ENCODE results near the gene PNPLA7.
"Not testable (repeated sequence)": the region's sequence is repeated elsewhere in the genome, so short reads cannot be mapped to it uniquely, and the experiment has no call there.

Gene PNPLA7

GRCh38 chr9:137415451-137415850 is 134.8 kb downstream of the PNPLA7 start:
- no peak overlapping the region for H3K4me3 ChIP-seq (ENCODE audit: low read depth, low read length)

DNA sequence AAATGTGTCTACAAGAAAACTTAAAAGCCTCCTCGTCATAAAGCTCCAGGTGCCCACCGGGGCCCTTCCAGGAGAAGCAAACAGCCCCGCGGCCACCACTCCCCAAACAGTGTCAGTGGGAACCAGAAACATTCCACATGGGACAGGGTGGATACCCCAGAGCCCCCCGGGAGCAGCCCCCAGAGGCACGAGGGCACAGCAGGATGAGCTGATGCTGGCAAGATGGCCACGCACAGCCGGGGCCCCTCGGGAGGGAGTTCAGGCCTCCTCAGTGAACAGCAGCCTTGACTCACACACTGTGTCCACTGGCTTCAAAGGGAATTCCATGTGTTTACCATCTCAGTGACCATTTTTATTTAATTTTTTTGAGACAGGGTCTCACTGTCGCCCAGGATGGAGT is 137.8 kb downstream of the PNPLA7 start:
- no peak for DNase-seq (ENCODE audit: low read depth)
- no peak for TF ChIP-seq CTCF (IDR thresholded peaks at IDR 0.05; ENCODE audit: control insufficient read depth, extremely low read depth, insufficient read depth)
- H3K4me3 ChIP-seq (ENCODE audit: low read depth, low read length): no peak overlapping the region

More at GRCh38 chr9:137415451-137415850, 134.8 kb downstream of the PNPLA7 start:
- no peak for TF ChIP-seq CTCF (IDR thresholded peaks at IDR 0.05; ENCODE audit: control insufficient read depth, extremely low read depth, insufficient read depth)
- no peak for DNase-seq (ENCODE audit: low read depth)

DNA sequence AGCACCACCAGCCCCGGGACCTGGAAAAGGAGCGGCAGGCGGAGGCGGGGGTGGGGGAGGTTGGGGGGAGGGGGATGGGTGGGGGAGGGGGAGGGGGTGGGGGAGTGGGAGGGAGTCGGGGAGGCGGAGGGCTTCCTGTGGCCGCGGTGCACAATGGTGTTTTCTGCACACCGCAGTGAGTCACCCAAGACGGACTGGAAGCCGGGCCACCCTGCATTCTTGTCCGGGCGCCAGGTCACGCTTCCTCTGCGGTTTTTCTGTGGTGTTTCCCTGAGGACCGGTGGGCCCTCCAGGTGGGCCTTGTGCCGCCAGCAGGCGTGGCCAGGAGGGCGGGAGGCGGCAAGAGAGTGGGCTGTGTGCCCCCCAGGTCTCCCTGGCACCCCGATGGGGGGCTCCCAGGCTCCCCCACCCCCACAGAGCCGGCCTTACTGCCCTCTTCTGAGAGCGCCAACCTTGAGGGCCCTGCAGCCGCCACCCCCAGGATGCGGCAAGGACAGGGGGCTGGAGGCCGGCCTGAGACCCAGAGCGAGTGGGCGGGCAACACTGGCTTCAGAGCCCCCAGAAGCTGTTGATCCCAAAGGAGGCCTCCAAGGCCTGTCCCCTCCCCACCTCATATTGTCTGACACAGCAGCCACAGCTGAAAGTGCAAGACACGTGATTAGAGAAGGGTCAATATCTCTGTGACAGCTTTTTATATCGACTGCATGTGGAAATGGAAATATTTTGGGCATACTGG is 138.4 kb downstream of the PNPLA7 start:
- no peak for TF ChIP-seq CTCF (IDR thresholded peaks at IDR 0.05; ENCODE audit: control insufficient read depth, extremely low read depth, insufficient read depth)
- no peak overlapping the region for H3K4me3 ChIP-seq (ENCODE audit: low read depth, low read length)
- DNase-seq (ENCODE audit: low read depth): no peak

- no peak for DNase-seq (ENCODE audit: low read depth)
- TF ChIP-seq CTCF (IDR thresholded peaks at IDR 0.05; ENCODE audit: control insufficient read depth, extremely low read depth, insufficient read depth): no peak
- no peak overlapping the region for H3K4me3 ChIP-seq (ENCODE audit: low read depth, low read length)
These were observed 138.9 kb downstream of the PNPLA7 start for GRCh38 chr9:137411260-137411644.

GRCh38 chr9:137410891-137411249 is 139.3 kb downstream of the PNPLA7 start:
- TF ChIP-seq CTCF (IDR thresholded peaks at IDR 0.05; ENCODE audit: control insufficient read depth, extremely low read depth, insufficient read depth): no peak
- no peak for DNase-seq (ENCODE audit: low read depth)
- no peak overlapping the region for H3K4me3 ChIP-seq (ENCODE audit: low read depth, low read length)

DNA sequence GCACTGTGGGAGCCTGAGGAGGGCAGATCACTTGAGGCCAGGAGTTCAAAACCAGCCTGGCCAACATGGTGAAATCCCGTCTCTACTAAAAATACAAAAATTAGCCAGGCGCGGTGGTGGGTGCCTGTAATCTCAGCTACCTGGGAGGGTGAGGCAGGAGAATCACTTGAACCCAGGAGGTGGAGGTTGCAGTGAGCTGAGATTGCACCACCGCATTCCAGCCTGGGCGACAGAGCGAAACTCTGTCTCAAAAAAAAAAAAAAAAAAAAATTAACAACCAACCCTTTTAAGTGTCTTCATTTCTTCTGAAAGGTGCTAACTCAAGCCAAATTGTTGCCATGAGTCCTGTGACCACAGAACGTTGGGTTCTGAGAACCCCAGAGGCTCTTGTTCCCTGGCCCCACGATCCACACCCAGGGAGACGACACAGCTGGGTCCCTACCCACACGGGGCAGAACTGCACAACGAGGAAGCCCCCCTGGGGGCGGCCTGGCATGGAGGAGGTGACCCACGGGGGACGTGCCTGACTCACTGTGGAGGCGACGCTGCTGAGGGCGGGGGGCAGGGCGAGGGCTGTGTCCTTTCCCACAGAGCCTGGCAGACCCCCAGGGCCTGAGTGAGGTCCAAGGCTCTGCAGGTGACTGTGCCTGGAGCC is 139.8 kb downstream of the PNPLA7 start:
- DNase-seq (ENCODE audit: low read depth): not testable (repeated sequence)

More for the DNA sequence above, 139.8 kb downstream of the PNPLA7 start:
- not testable (repeated sequence) for H3K4me3 ChIP-seq (ENCODE audit: low read depth, low read length)

All from LNCaP clone FGC (cell line).